DND-41 (cell line): Measurements from ENCODE around the gene PRKAG2.

ENCODE experiments used
- EZH2 ChIP-seq: IDR thresholded peaks from 3 replicates; pipeline ENCODE4 v1.6.1; 2012; ENCODE audit warnings: borderline replicate concordance, low read depth, mild to moderate bottlenecking, moderate library complexity, low read length, inconsistent platforms; ENCODE audit not compliant: severe bottlenecking
- TF ChIP-seq, protein P1 (sequence below): IDR thresholded peaks from 2 replicates; pipeline ENCODE4 v1.5.1; 2012; ENCODE audit warnings: borderline replicate concordance, low read length, moderate library complexity, mild to moderate bottlenecking; ENCODE audit not compliant: poor library complexity, severe bottlenecking; ENCODE audit errors: extremely low read depth

- TF ChIP-seq, protein P1, sequence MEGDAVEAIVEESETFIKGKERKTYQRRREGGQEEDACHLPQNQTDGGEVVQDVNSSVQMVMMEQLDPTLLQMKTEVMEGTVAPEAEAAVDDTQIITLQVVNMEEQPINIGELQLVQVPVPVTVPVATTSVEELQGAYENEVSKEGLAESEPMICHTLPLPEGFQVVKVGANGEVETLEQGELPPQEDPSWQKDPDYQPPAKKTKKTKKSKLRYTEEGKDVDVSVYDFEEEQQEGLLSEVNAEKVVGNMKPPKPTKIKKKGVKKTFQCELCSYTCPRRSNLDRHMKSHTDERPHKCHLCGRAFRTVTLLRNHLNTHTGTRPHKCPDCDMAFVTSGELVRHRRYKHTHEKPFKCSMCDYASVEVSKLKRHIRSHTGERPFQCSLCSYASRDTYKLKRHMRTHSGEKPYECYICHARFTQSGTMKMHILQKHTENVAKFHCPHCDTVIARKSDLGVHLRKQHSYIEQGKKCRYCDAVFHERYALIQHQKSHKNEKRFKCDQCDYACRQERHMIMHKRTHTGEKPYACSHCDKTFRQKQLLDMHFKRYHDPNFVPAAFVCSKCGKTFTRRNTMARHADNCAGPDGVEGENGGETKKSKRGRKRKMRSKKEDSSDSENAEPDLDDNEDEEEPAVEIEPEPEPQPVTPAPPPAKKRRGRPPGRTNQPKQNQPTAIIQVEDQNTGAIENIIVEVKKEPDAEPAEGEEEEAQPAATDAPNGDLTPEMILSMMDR: no peak
- no peak for TF ChIP-seq EZH2
Observed at GRCh38 chr7:151707757-151708156, 169.2 kb downstream of the PRKAG2 start.
